Measurements from ENCODE around the gene FOSL1. TPM values are rescaled to one million over a fixed set of nuclear protein-coding genes. Genes with fewer than 3 reads are reported as not detected.

Gene FOSL1
- total and polyA plus RNA-seq, 4 donors, result 0.17 to 0.20 TPM; not detected in 2

DNA sequence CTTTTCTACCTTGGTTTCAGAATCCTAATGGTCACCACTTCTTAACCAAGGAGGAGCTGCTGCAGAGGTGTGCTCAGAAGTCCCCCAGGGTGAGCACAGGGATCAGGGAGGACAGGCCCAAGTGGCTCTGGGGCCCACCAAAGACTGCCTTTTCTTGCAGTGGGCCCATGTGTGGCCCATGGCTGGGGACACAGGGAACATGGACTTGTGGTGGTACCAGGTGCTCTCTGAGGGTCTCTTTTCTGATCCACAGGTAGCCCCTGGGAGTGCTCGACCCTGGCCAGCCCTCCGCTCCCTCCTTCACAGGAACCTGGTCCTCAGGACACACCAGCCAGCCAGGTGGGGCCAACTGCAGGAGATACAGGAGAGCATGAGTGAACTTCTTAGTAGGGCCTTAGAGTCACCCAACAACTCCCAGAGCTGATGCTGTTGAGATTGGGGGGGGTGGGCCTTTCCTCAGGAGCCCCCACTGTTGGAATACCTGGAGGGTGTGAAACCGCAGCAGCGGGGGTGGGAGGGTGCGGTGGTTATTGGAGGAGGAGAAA lies 37.9 kb downstream of the FOSL1 start:
- 78% methylated on average over 5 of the region's 5 CpGs for WGBS
- H3K4me3 ChIP-seq (ENCODE audit: low read depth in 1 of 3, low read length in 3 of 3), result no peak overlapping the region
- peaks cover 9 to 30% (median 22%) of the 10 kb centered on the region in 4 donors for H3K4me1 ChIP-seq (ENCODE audit: control insufficient read depth in 4 of 4, insufficient read depth in 4 of 4, low read length in 3 of 4)
- H3K9me3 ChIP-seq (ENCODE audit: control insufficient read depth in 4 of 4, low read length in 3 of 4), result no peaks in the 10 kb centered on the region
- H3K36me3 ChIP-seq (ENCODE audit: control insufficient read depth in 4 of 4, insufficient read depth in 3 of 4, low read depth in 1 of 4, low read length in 3 of 4), result peaks cover 16 to 41% (median 23%) of the 10 kb centered on the region in 4 donors
- H3K27me3 ChIP-seq (ENCODE audit: control insufficient read depth in 4 of 4, insufficient read depth in 4 of 4, low read length in 3 of 4), result no peaks in the 10 kb centered on the region
- H3K27ac ChIP-seq (ENCODE audit: low read depth in 1 of 2, low read length in 2 of 2), result no peak overlapping the region
- TF ChIP-seq, protein P1, sequence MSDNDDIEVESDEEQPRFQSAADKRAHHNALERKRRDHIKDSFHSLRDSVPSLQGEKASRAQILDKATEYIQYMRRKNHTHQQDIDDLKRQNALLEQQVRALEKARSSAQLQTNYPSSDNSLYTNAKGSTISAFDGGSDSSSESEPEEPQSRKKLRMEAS (IDR thresholded peaks at IDR 0.05), result no peak
- TF ChIP-seq FOXA1 (IDR thresholded peaks at IDR 0.05), result no peak
- no peak for TF ChIP-seq YY1 (IDR thresholded peaks at IDR 0.05)
- no peak for TF ChIP-seq NR2F2 (IDR thresholded peaks at IDR 0.05)
- TF ChIP-seq, protein P2, sequence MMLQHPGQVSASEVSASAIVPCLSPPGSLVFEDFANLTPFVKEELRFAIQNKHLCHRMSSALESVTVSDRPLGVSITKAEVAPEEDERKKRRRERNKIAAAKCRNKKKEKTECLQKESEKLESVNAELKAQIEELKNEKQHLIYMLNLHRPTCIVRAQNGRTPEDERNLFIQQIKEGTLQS (IDR thresholded peaks at IDR 0.05), result no peak
- H3K9ac ChIP-seq (ENCODE audit: low read depth in 1 of 2, low read length in 2 of 2), result no peak overlapping the region
- DNase-seq (ENCODE audit: low spot score), result no peak

DNA sequence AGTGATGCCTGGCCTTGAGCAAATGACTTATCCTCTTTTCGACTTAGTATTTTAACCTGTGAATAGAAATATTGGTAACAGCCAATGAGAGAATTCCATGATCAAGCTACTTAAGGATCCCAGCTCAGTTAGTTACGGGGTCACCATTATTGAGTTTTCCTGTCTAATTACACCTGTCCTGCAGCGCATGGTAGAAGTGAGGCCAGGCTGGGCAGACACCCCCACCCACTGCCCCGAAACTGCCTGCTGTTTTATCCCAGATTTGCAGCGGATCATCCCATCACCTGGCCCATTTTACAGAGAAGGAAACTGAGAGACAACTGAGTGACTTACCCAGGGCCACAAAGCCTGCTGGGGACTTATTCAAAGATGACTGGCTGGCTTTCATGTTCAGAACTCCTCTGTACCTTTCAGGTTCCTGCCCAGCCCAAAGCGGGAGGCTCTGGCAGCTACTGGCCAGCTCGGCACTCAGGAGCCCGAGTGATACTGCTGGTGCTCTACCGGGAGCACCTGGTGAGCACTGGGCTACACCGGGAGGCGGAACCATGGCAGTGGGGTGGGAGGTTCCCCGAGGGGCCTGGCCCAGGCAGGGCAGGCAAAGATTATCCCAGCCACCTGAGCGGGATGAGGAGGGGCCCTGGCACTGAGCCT lies 38.5 kb downstream of the FOSL1 start:
- Histone ChIP-seq H3K4me3 (ENCODE audit: low read depth in 1 of 3, low read length in 3 of 3) (peak overlapping the region in 2 of 3 donors; percentile 59 to 84), H3K9ac (ENCODE audit: low read depth in 1 of 2, low read length in 2 of 2) (peak overlapping the region; percentile 70 to 84), H3K36me3 (ENCODE audit: control insufficient read depth in 4 of 4, insufficient read depth in 3 of 4, low read depth in 1 of 4, low read length in 3 of 4) (peaks cover 13 to 36% (median 23%) of the 10 kb centered on the region in 4 donors), H3K9me3 (ENCODE audit: control insufficient read depth in 4 of 4, low read length in 3 of 4) (no peaks in the 10 kb centered on the region), H3K4me1 (ENCODE audit: control insufficient read depth in 4 of 4, insufficient read depth in 4 of 4, low read length in 3 of 4) (peaks cover 9 to 32% (median 22%) of the 10 kb centered on the region in 4 donors), H3K27me3 (ENCODE audit: control insufficient read depth in 4 of 4, insufficient read depth in 4 of 4, low read length in 3 of 4) (no peaks in the 10 kb centered on the region), H3K27ac (ENCODE audit: low read depth in 1 of 2, low read length in 2 of 2) (no peak overlapping the region)
- WGBS, result 92% methylated on average over 13 of the region's 13 CpGs
- no peak for DNase-seq (ENCODE audit: low spot score)
- TF ChIP-seq EGR1 (IDR thresholded peaks at IDR 0.05; ENCODE audit: low read depth in 2 of 2), result no peak

DNA sequence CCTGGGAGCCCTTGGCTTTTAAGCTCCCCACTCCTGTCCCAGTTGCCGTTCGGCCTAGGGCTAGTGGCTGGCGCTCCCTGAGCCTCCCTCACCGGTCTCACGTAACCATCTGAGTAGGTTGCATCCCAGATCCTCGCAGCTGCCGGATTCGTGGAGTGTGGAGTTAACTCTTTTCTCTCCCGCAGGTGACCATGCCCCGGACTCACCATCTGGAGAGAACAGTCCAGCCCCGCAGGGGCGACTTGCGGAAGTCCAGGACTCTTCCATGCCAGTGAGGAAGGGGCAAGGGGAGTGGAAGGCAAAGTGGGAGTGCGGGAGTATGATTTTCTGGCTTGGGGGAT lies 39.1 kb downstream of the FOSL1 start:
- DNase-seq (ENCODE audit: low spot score), result no peak
- Histone ChIP-seq H3K36me3 (ENCODE audit: control insufficient read depth in 4 of 4, insufficient read depth in 3 of 4, low read depth in 1 of 4, low read length in 3 of 4) (peaks cover 10 to 32% (median 23%) of the 10 kb centered on the region in 4 donors), H3K4me3 (ENCODE audit: low read depth in 1 of 3, low read length in 3 of 3) (peak overlapping the region; percentile 59 to 89 (median 84)), H3K9me3 (ENCODE audit: control insufficient read depth in 4 of 4, low read length in 3 of 4) (no peaks in the 10 kb centered on the region), H3K4me1 (ENCODE audit: control insufficient read depth in 4 of 4, insufficient read depth in 4 of 4, low read length in 3 of 4) (peaks cover 10 to 37% (median 27%) of the 10 kb centered on the region in 4 donors), H3K27ac (ENCODE audit: low read depth in 1 of 2, low read length in 2 of 2) (peak overlapping the region; percentile 81 to 96), H3K27me3 (ENCODE audit: control insufficient read depth in 4 of 4, insufficient read depth in 4 of 4, low read length in 3 of 4) (no peaks in the 10 kb centered on the region), H3K9ac (ENCODE audit: low read depth in 1 of 2, low read length in 2 of 2) (peak overlapping the region; percentile 70 to 84)
- TF ChIP-seq HNF4G (IDR thresholded peaks at IDR 0.05) (no peak), RXRA (IDR thresholded peaks at IDR 0.05) (no peak), FOXA1 (IDR thresholded peaks at IDR 0.05) (no peak), GABPA (IDR thresholded peaks at IDR 0.05 in 1 of 2, conservative IDR thresholded peaks at IDR 0.05 in 1 of 2) (no peak), HNF4A (conservative IDR thresholded peaks at IDR 0.05) (no peak), RAD21 (IDR thresholded peaks at IDR 0.05) (no peak), FOXA2 (IDR thresholded peaks at IDR 0.05) (no peak), YY1 (IDR thresholded peaks at IDR 0.05) (no peak), SP1 (IDR thresholded peaks at IDR 0.05) (no peak), TAF1 (conservative IDR thresholded peaks at IDR 0.05) (no peak), EGR1 (IDR thresholded peaks at IDR 0.05; ENCODE audit: low read depth in 2 of 2) (no peak), NR2F2 (IDR thresholded peaks at IDR 0.05) (no peak)
- TF ChIP-seq, protein P3, sequence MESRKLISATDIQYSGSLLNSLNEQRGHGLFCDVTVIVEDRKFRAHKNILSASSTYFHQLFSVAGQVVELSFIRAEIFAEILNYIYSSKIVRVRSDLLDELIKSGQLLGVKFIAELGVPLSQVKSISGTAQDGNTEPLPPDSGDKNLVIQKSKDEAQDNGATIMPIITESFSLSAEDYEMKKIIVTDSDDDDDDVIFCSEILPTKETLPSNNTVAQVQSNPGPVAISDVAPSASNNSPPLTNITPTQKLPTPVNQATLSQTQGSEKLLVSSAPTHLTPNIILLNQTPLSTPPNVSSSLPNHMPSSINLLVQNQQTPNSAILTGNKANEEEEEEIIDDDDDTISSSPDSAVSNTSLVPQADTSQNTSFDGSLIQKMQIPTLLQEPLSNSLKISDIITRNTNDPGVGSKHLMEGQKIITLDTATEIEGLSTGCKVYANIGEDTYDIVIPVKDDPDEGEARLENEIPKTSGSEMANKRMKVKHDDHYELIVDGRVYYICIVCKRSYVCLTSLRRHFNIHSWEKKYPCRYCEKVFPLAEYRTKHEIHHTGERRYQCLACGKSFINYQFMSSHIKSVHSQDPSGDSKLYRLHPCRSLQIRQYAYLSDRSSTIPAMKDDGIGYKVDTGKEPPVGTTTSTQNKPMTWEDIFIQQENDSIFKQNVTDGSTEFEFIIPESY (IDR thresholded peaks at IDR 0.05), result no peak
- TF ChIP-seq, protein P4, sequence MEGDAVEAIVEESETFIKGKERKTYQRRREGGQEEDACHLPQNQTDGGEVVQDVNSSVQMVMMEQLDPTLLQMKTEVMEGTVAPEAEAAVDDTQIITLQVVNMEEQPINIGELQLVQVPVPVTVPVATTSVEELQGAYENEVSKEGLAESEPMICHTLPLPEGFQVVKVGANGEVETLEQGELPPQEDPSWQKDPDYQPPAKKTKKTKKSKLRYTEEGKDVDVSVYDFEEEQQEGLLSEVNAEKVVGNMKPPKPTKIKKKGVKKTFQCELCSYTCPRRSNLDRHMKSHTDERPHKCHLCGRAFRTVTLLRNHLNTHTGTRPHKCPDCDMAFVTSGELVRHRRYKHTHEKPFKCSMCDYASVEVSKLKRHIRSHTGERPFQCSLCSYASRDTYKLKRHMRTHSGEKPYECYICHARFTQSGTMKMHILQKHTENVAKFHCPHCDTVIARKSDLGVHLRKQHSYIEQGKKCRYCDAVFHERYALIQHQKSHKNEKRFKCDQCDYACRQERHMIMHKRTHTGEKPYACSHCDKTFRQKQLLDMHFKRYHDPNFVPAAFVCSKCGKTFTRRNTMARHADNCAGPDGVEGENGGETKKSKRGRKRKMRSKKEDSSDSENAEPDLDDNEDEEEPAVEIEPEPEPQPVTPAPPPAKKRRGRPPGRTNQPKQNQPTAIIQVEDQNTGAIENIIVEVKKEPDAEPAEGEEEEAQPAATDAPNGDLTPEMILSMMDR (IDR thresholded peaks at IDR 0.05; ENCODE audit: low read depth, low read length, missing input control), result no peak
- WGBS, result 17% methylated on average over 14 of the region's 14 CpGs

Measured in liver (tissue), 9 donors.